GM18909 (cell line): ENCODE measurements around the gene HAP1.
"Not testable (repeated sequence)": the region's sequence is repeated elsewhere in the genome, so short reads cannot be mapped to it uniquely, and the experiment has no call there.

Experiments used
- ATAC-seq: cut with Tn5 transposase; IDR thresholded peaks from one replicate; pipeline ENCODE4 v1.9.1; 2021; ENCODE audit warnings: mild to moderate bottlenecking; ENCODE audit not compliant: unreplicated experiment, poor library complexity

Gene HAP1

GRCh38 chr17:41734139-41734948 is at the start of gene HAP1:
Gene HAP1, minus strand, starts transcription at chr17:41734643. Its CDS starts 9 bp downstream, at chr17:41734634.
- ATAC-seq = no peak

GRCh38 chr17:41782142-41782541 is 47.7 kb upstream of the HAP1 start:
- no peak for ATAC-seq

GRCh38 chr17:41781404-41782110 is 47.1 kb upstream of the HAP1 start:
- no peak for ATAC-seq

- ATAC-seq = no peak
Observed at GRCh38 chr17:41779954-41780353, 45.5 kb upstream of the HAP1 start.

GRCh38 chr17:41777574-41778188 is 43.2 kb upstream of the HAP1 start:
- no peak for ATAC-seq

- ATAC-seq = no peak
Observed at GRCh38 chr17:41777157-41777573, 42.7 kb upstream of the HAP1 start.

- not testable (repeated sequence) for ATAC-seq
Observed at GRCh38 chr17:41776262-41776900, 41.9 kb upstream of the HAP1 start.

GRCh38 chr17:41775394-41776226 is 41.2 kb upstream of the HAP1 start:
- no peak for ATAC-seq

- no peak for ATAC-seq
Observed at GRCh38 chr17:41773731-41774193, 39.3 kb upstream of the HAP1 start.

- ATAC-seq = no peak
Observed at GRCh38 chr17:41773190-41773588, 38.7 kb upstream of the HAP1 start.

- ATAC-seq = no peak
Observed at GRCh38 chr17:41772586-41773189, 38.2 kb upstream of the HAP1 start.

- ATAC-seq = no peak
Observed at GRCh38 chr17:41772218-41772585, 37.8 kb upstream of the HAP1 start.

- no peak for ATAC-seq
Observed at GRCh38 chr17:41771389-41772206, 37.2 kb upstream of the HAP1 start.

GRCh38 chr17:41769985-41770384 is 35.5 kb upstream of the HAP1 start:
- no peak for ATAC-seq

- no peak for ATAC-seq
Observed at GRCh38 chr17:41769346-41769862, 35.0 kb upstream of the HAP1 start.

- ATAC-seq = no peak
Observed at GRCh38 chr17:41768682-41769288, 34.3 kb upstream of the HAP1 start.

GRCh38 chr17:41767324-41768042 is 33.0 kb upstream of the HAP1 start:
- ATAC-seq = no peak
